Activated naive CD4-positive, alpha-beta T cell treated with anti-CD3 and anti-CD28 coated beads for 36 hours (primary cell): ENCODE data around the gene COA8. TPM values are rescaled to one million over a fixed set of nuclear protein-coding genes. Genes with fewer than 3 reads are reported as not detected.

Experiments used
- CTCF ChIA-PET: fragments of 350-600 bp; sonication (Branson Sonifier 250); formaldehyde crosslinking; loops from one replicate; lab custom pipeline; 2021; ENCODE audit warnings: antibody characterized with exemption; lab: Charles Lee
- DNase-seq: peaks from one replicate; pipeline ENCODE4 v3.0.0-alpha.2; 2020
- H3K27ac Mint-ChIP-seq: one replicate; pipeline ENCODE4 v1.8.0; 2021; ENCODE audit warnings: mild to moderate bottlenecking, mixed read lengths
- H3K27me3 Mint-ChIP-seq: one replicate; pipeline ENCODE4 v1.8.0; 2021; ENCODE audit warnings: low read depth, mixed read lengths
- H3K36me3 Mint-ChIP-seq: one replicate; pipeline ENCODE4 v1.8.0; 2021; ENCODE audit warnings: low read depth, mixed read lengths
- H3K4me1 Mint-ChIP-seq: one replicate; pipeline ENCODE4 v1.8.0; 2021; ENCODE audit warnings: low read depth, mixed read lengths
- H3K4me3 Mint-ChIP-seq: one replicate; pipeline ENCODE4 v1.8.0; 2021; ENCODE audit warnings: mild to moderate bottlenecking, moderate library complexity, mixed read lengths
- H3K9me3 Mint-ChIP-seq: one replicate; pipeline ENCODE4 v1.8.0; 2021; ENCODE audit warnings: mixed read lengths
- intact Hi-C: fragments of 100-400 bp; cut with micrococcal nuclease; formaldehyde crosslinking; loops from one replicate; pipeline ENCODE4 v1.15.1; 2023
- total RNA-seq, 2 experiments: library from RNA; stranded (reverse); gene quantifications; one replicate each; pipeline ENCODE4 v1.2.3, GENCODE V29; 2021

Gene COA8
- total RNA-seq, 2 experiments from 2014 or later: 36.8 to 48.4 TPM

DNA sequence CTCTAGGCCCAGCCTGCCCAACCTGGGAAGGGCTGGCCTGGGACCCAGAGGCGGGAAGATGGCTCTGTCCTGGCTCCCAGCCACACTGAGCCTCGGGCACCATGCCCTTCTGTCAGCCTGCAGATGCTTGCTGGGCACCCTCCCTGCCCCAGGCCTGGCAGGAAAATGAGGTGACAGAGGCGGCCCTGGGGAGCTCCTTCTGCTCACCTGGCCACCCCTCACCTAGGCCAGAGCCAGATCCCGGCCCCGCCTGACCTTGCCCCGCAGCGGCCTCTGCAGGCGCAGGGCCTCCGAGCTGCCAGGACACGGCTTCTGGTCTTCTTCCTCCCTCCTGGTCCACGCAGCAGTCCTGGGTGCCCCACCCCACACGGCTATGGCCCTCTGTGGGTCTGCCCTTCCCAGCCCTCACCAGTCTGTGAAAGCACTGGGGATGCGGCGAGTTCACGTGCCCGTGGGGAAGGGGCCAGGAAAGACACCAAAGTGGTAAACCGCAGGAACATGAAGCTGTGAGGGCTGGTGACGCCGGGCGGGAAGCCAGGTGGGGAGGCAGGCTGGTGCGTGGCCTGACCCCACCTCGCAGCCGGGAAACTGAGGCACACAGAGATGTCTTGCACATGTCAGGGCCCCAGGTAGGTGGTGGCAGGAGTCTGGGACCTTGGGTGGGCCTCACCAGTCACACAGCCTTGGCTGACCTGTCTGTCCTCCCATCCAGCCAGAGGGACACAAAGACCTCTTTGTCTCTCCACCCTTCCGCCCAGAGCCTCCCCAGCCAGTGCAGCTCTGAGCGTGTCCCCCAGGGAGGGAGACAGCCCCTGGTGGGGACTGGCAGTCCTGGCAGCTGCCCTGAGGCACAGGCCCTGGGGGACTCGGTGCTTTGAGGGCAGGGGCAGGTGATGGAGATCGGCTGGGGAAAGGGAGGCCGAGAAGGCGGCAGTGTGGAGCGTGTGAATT is 13.1 kb upstream of the COA8 start:
- no peaks in the 10 kb centered on the region for H3K9me3 Mint-ChIP-seq
- intact Hi-C loops: loop anchor here (5.0 kb wide), 2 partner anchors 47 to 472 kb away; no protein-coding TSS in a partner anchor

DNA sequence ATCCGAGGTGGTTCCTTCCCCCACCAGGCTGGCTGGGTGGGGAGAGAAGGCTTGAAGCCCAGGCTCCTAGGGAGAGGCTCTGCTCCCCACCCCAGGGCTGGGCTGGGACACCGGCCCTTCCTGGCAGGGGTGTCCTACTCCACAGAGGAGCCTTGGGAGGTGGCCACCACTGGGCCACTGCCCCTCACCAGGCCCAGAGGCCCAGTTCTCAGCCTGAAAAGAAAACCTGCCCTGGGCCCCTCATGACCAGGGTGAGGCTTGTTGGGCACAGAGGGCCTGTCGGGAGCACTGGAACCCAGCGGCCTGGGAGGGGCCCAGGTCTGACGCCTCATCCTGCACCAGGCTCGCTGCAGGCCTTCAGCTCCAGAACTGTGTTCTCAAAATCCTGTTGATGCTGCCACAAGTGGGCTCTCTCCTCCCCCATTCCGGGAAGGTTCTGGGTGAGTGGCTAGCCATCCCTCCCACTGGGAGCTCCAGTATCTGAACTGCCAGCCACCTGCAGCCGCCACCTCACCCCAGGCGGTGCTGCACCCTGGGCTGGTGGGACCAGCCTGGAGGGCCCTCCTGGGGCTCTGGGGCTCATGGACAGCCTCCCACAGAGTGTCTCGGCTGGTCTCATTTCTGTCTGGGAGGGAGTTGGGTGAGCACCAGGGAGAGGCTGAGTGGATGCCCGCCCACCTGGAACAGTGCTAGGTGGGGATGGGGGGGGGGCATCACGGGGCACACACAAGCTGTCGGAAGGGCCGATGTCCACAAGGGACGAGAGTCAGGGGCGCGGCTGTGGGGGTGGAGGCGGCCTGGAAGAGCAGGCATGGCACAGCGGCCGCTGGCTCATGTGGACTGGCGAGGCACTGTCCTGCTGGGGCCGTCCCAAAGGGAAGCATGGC is 12.1 kb upstream of the COA8 start:
- intact Hi-C loops: no loop called here
- DNase-seq: no peak
- Mint-ChIP-seq H3K4me3 (no peak overlapping the region), H3K36me3 (peaks cover 4% of the 10 kb centered on the region), H3K4me1 (peaks cover 3% of the 10 kb centered on the region), H3K27me3 (no peaks in the 10 kb centered on the region), H3K9me3 (no peaks in the 10 kb centered on the region), H3K27ac (no peak overlapping the region)
- CTCF ChIA-PET: interaction anchor here (1.1 kb wide), 1 partner anchor 32 kb away, joined by 3 read pairs; no protein-coding TSS in a partner anchor

More for the DNA sequence above, 13.1 kb upstream of the COA8 start:
- no peak for DNase-seq
- Mint-ChIP-seq H3K27me3 (no peaks in the 10 kb centered on the region), H3K27ac (no peak overlapping the region), H3K36me3 (no peaks in the 10 kb centered on the region), H3K4me3 (no peak overlapping the region), H3K4me1 (no peaks in the 10 kb centered on the region)
- CTCF ChIA-PET: interaction anchor here (0.5 to 1.7 kb wide), 2 partner anchors 31 to 165 kb away, joined by 3 to 7 read pairs; no protein-coding TSS in a partner anchor

DNA sequence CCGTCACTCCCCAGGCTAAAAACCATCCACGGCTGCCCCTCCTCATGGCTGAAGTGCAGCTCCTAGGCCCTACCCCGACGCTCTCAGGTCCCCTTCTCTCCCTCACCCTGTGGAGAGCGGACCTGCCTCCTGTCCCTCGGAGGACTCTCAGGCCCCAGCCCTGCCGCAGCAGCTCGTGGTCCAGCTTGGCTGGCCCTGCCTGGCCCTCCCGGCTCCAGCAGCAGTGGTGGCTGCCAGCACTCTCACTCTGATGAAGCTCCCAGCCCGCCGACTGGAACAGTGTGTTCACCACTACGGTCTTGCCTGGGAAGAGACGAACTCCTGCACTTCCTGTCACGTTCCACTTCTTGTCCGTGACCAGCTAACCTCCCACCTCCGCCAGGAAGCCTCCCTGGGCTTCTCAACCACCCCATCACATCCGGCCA is 11.4 kb upstream of the COA8 start:
- H3K4me3 Mint-ChIP-seq: no peak overlapping the region
- H3K36me3 Mint-ChIP-seq: peaks cover 4% of the 10 kb centered on the region
- no peak overlapping the region for H3K27ac Mint-ChIP-seq
- peaks cover 3% of the 10 kb centered on the region for H3K4me1 Mint-ChIP-seq
- CTCF ChIA-PET: interaction anchor here (1.1 to 1.2 kb wide), 2 partner anchors 11 to 33 kb away, joined by 3 to 4 read pairs; partner anchors contain the start of genes BAG5 and COA8
- DNase-seq: no peak
- H3K27me3 Mint-ChIP-seq: no peaks in the 10 kb centered on the region
- no peaks in the 10 kb centered on the region for H3K9me3 Mint-ChIP-seq
- intact Hi-C loops: no loop called here

DNA sequence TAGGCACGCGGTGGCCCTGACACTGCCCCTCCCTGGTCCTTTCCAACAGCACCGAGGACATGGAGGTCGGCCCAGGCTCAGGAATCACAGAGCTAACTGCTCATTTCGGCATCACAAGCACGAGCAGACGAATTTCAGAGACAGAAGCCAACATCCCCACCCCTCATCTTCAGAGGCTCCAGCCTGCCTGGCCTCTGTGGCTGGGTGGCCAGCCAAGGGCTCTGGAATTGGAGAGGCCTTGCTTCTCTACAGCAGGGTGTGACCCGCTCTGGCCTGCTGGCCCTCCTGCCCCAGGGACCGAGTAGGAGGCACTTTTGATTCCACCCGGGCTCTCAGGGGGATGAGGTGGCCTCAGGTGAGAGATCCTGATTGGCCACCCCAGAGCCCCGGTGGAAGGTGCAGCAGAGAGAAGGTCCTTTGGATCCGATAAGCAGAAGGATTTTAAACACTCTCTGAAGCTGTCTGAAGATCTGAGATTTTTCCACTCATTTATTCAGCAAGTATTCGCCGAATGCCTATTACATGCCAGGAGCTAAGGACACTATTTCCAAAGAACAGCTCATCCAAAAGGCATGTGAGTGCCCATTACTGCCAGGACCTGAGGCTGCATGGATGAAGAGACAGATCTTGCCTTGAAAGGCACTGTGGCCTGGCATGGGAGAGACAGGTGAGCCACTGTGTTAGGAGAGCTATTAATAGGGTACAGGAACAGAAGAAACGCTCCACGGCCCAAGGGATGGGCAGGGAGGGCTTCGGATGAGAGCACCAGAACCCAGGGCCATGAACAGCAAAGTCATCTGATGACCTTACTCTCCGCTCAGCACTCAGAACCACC is 10.5 kb upstream of the COA8 start:
- Mint-ChIP-seq H3K27me3 (no peaks in the 10 kb centered on the region), H3K4me1 (peaks cover 6% of the 10 kb centered on the region), H3K36me3 (peaks cover 4% of the 10 kb centered on the region), H3K27ac (no peak overlapping the region), H3K4me3 (no peak overlapping the region), H3K9me3 (no peaks in the 10 kb centered on the region)
- intact Hi-C loops: no loop called here
- CTCF ChIA-PET: interaction anchor here (1.2 to 1.4 kb wide), 2 partner anchors 10 to 33 kb away, joined by 4 read pairs; partner anchors contain the start of genes BAG5 and COA8
- DNase-seq: no peak

DNA sequence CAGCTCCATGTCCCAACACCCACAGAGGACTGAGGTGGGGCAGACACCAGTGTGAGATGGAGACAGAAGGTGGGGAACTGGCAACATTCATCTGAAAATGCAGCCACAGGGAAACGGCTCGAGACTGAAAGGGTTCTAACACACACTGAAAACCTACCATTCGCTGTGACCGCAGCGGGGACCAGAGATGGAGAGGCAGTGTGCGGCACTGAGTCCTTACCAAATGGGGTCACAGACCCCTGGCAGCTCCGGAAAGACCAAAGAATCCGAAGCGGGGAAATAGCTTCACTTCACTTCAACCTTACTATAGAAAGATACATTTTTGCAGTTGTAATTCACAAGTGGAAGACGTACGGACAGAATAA is 9.9 kb upstream of the COA8 start:
- Mint-ChIP-seq H3K9me3 (no peaks in the 10 kb centered on the region), H3K4me3 (no peak overlapping the region), H3K4me1 (peaks cover 11% of the 10 kb centered on the region), H3K36me3 (peaks cover 4% of the 10 kb centered on the region), H3K27ac (no peak overlapping the region), H3K27me3 (no peaks in the 10 kb centered on the region)
- intact Hi-C loops: no loop called here
- DNase-seq: no peak
- CTCF ChIA-PET: interaction anchor here (1.4 kb wide), 1 partner anchor 34 kb away, joined by 4 read pairs; no protein-coding TSS in a partner anchor

DNA sequence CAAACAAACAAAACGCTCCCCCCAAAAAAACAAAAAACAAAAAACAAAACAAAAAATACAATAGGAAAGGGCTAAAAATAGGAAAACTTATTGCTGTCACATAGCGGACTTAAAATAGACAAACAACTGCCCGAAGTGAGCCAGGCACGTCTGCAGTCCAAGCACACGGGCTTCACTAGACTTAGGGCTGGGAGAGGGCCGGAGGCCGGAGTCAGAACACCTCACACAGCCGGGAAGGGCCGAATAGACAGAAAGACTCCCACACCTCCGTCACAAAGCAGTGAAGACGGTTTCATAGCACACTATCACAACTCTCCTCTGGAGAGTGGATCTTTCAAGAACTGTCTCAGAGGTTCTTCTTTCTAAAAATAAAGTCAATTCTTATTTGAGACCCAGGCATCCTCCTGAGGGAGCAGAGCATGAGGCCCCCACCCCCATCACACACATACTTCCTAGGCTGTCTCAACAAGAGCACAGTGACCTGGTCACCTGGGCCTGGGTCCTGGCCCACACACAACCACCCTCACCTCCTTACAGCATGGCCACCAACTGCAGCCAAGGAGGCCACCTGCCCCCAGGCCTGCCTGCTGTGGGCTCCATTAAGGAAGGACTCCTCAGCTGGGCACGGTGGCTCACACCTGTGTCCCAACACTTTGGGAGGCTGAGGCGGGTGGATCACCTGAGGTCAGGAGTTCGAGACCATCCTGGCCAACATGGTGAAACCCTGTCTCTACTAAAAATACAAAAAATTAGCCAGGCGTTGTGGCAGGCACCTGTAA is 7.0 kb upstream of the COA8 start:
- H3K4me1 Mint-ChIP-seq: peaks cover 39% of the 10 kb centered on the region
- no peaks in the 10 kb centered on the region for H3K9me3 Mint-ChIP-seq
- peaks cover 21% of the 10 kb centered on the region for H3K36me3 Mint-ChIP-seq
- CTCF ChIA-PET: interaction anchor here (1.1 kb wide), 1 partner anchor 12 kb away, joined by 3 read pairs; no protein-coding TSS in a partner anchor
- H3K4me3 Mint-ChIP-seq: no peak overlapping the region
- H3K27ac Mint-ChIP-seq: no peak overlapping the region
- intact Hi-C loops: no loop called here
- H3K27me3 Mint-ChIP-seq: no peaks in the 10 kb centered on the region
- no peak for DNase-seq

DNA sequence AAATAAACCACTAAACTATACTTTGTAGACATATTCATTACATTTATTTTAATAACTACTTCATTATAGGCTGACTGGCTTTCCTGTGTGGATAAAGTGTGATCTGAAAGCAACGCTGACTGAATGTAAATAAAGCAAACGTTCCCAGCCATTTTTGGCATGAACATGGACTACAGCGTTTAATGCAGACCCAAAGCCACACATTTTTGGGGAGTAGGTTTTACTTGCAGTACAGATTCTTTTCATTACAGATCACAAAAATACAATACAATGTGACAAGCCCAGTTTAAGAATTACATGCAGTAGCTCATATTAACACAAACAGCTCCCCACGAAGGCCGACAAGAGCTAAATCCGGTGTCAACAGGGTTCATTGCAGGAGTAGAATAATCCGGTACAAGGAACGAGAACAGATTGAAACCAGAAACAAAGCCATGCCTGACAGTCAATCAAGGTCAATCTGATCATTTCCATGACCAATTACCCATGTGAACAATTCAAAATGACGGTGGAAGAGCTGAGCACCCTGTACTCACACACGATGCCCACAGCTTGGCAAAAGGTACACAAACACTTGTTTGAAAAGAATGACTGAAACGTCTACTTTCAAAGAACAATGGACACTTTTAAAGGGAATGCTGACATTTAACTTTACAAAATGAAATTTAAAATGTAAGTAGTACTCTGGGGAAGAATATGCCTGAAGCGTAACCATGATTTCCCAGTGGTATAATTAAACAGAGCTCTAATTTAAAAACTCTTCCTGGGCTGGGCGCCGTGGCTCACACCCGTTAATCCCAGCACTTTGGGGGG is 5.6 kb upstream of the COA8 start:
- no peaks in the 10 kb centered on the region for H3K27me3 Mint-ChIP-seq
- H3K4me3 Mint-ChIP-seq: no peak overlapping the region
- peak overlapping the region; percentile 53 for H3K27ac Mint-ChIP-seq
- H3K4me1 Mint-ChIP-seq: peaks cover 51% of the 10 kb centered on the region
- H3K9me3 Mint-ChIP-seq: no peaks in the 10 kb centered on the region
- intact Hi-C loops: no loop called here
- DNase-seq: no peak
- peaks cover 25% of the 10 kb centered on the region for H3K36me3 Mint-ChIP-seq
- CTCF ChIA-PET: interaction anchor here (1.1 kb wide), 1 partner anchor 11 kb away, joined by 3 read pairs; no protein-coding TSS in a partner anchor

DNA sequence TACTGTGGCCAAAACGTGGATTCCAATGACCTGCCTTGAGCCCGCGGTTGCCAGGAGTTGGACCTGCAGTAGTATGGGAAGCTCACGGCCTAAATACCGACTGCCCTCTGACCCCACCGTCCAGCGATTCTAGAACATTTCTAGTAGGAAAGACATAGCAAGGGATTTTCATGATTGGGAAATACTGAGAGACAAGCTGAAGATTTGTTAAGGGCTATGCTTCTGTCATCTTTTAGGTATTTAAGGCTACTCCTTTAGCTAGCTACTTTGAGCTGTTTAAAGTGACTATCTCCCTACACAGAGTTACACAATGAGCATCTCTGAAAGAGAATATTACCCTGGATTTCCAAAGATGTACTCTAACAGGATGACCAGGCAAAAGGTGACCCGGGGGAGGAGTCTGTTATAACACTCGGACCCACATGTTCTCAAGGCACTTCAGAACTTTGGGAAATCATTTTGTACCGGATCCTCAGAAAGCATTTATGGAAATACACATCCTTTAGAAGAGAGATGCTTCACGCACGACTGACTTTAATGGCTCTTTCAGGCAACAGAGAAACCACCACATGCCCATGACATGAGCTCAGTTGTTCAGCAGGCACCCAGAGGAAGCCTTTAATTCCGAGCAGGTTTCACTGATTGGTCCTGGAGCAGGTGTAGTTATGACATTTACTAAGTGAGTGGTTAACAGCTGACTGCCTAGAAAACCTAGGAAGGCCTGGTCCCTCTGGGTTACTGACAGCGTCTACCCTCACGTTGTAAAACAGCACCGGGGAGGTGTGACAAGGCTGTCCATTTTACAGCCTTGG is 4.5 kb upstream of the COA8 start:
- peaks cover 51% of the 10 kb centered on the region for H3K4me1 Mint-ChIP-seq
- peak overlapping the region; percentile 53 for H3K27ac Mint-ChIP-seq
- H3K9me3 Mint-ChIP-seq: no peaks in the 10 kb centered on the region
- CTCF ChIA-PET: interaction anchor here (0.6 to 1.8 kb wide), 4 partner anchors 11 to 58 kb away, joined by 3 to 5 read pairs (median 4); no protein-coding TSS in a partner anchor
- H3K27me3 Mint-ChIP-seq: no peaks in the 10 kb centered on the region
- DNase-seq: no peak
- H3K36me3 Mint-ChIP-seq: peaks cover 25% of the 10 kb centered on the region
- no peak overlapping the region for H3K4me3 Mint-ChIP-seq
- intact Hi-C loops: no loop called here

DNA sequence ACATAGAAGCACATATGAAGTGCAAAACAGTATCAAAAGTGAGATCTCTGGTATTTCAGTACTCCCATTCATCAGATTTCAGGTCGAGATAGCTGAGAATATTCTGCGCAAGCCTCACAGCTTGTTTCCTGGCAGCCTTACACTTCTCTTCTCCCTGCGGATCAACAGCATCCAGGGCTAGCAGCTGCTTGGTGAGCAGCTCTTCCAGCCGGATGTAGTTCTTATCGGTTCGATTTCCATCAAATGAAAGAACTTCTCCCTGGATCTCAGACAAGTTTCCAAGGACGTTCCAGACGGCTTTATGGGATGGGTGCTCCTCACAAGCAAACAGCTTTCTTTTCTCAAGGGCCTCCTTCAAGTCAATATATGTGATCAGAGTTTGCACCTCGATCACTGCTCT is 3.0 kb upstream of the COA8 start:
- H3K27ac Mint-ChIP-seq: no peak overlapping the region

More for the DNA sequence above, 3.0 kb upstream of the COA8 start:
- no peak overlapping the region for H3K4me3 Mint-ChIP-seq
- intact Hi-C loops: loop anchor here (5.0 kb wide), 2 partner anchors 172 to 363 kb away; partner anchors contain the start of gene MARK3
- H3K4me1 Mint-ChIP-seq: peaks cover 63% of the 10 kb centered on the region
- CTCF ChIA-PET: interaction anchor here (0.7 to 1.8 kb wide), 2 partner anchors 60 to 108 kb away, joined by 3 to 4 read pairs; no protein-coding TSS in a partner anchor
- H3K36me3 Mint-ChIP-seq: peaks cover 25% of the 10 kb centered on the region
- no peaks in the 10 kb centered on the region for H3K9me3 Mint-ChIP-seq
- DNase-seq: no peak
- no peaks in the 10 kb centered on the region for H3K27me3 Mint-ChIP-seq
